NCI-H526 (cell line): ENCODE results near the gene FARP1.

ENCODE experiments used
- DNase-seq, 2 experiments: peaks; one replicate each; lab custom pipeline; 2025; lab: John Stamatoyannopoulos, UW

FARP1 gene, protein sequence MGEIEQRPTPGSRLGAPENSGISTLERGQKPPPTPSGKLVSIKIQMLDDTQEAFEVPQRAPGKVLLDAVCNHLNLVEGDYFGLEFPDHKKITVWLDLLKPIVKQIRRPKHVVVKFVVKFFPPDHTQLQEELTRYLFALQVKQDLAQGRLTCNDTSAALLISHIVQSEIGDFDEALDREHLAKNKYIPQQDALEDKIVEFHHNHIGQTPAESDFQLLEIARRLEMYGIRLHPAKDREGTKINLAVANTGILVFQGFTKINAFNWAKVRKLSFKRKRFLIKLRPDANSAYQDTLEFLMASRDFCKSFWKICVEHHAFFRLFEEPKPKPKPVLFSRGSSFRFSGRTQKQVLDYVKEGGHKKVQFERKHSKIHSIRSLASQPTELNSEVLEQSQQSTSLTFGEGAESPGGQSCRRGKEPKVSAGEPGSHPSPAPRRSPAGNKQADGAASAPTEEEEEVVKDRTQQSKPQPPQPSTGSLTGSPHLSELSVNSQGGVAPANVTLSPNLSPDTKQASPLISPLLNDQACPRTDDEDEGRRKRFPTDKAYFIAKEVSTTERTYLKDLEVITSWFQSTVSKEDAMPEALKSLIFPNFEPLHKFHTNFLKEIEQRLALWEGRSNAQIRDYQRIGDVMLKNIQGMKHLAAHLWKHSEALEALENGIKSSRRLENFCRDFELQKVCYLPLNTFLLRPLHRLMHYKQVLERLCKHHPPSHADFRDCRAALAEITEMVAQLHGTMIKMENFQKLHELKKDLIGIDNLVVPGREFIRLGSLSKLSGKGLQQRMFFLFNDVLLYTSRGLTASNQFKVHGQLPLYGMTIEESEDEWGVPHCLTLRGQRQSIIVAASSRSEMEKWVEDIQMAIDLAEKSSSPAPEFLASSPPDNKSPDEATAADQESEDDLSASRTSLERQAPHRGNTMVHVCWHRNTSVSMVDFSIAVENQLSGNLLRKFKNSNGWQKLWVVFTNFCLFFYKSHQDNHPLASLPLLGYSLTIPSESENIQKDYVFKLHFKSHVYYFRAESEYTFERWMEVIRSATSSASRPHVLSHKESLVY

DNA sequence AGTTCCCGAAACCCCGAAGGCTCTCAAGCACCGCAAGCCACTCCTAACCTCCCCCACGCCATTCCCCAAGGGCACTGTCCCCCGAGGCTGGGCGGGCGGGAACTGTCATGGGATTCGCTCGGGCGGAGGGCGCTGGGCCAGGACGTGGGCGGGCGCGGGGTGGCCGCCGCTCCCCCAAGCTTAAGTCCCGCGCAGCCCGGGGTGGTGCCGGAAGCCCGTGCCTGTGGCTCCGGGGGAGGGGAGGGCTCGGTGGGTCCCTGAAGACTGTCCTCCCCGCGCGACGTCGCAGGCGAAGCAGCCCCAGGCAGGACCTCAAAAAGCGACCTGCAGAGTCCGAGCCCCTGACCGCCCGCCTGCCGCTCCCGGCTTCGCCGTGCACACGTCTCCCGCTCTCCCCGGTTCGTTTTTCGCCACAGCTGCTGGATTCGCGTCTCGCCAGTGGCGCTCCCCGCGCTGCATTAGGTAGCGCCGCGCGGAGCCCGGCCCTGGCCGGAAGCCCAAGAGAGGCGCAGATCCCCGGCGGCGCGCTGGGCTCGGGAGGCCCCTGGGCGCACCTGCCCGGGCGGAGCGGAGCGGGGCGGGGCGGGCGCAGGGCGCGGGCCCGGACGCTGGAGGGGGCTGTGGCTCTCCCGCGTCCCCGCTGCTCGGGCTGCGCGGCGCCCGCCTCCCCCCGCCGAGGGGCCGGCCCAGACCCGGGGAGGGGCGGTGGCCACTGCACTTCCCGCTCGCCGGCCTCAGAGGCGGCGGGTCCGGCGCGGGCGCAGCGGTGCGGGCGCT lies at the start of gene FARP1:
FARP1 (plus strand) TSS at position 715 of the 777 bp plus-strand sequence. CDS start 70,149 bp downstream, outside the sequence.
- peak; percentile 69 to 98 for DNase-seq

DNA sequence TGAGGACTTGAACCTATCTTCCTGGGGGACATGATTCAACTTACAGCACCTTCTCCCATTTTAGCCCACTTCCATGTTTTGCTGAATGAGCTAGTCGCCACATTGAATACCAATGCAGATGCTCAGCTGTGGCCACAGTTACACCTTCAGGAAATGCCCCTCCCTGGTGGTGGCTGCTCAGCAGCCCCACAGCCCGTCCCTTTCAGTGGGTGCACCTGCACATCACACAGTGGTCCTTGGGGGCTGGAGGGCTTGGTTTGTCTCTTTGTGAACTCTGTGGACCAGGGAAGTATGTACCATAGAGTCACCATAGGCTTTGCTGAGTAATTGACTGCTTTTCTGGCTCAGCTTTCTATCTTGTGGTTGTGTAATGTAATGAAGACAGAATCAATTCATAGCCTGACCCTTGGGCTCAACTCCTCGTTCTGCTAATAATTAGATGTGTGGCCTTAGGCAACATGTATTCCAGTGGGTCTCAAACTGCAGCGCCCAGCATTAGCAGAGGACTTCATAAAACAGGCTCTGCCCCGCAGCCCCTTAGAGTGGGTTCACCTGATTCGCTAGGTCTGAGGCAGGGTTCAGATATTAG lies 48.1 kb upstream of the FARP1 start:
- no peak for DNase-seq

DNA sequence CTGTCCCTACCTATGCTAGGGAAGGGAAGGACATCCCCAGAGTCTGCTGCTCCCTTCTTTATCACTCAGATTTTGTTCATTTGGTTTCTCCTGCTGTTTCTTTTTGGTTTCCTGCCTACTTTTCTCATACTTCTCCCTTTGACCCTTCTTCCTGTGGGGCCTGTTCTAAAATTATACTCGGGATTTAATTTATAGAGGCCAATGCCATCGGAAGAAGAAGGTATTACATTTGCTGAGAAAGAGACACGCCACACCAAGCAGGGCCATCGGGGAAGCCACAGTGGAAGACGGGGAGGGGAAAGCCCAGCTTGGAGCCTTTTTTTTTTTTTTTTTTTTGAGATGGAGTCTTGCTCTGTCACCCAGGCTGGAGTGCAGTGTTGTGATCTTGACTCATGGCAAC lies 46.8 kb upstream of the FARP1 start:
- DNase-seq = no peak

DNA sequence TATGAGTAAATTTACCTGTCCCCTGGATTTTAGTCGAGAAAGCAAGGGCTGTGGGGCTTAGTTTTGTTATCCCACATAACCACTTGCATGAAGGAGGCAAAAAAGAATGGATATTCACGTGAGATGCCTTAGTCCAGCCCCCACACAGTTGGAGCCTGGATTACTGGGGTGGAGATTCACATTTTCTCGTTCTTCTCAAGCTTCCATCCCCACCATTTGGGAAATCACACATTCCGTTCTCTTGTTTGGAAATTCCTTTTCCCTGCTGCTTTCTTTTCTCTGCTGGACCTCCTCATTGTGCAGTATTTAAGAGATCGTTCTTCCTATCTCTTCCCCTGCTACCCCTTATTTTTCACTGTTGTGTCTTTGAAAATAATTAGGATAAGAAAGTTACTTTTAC lies 45.1 kb upstream of the FARP1 start:
- DNase-seq = no peak

DNA sequence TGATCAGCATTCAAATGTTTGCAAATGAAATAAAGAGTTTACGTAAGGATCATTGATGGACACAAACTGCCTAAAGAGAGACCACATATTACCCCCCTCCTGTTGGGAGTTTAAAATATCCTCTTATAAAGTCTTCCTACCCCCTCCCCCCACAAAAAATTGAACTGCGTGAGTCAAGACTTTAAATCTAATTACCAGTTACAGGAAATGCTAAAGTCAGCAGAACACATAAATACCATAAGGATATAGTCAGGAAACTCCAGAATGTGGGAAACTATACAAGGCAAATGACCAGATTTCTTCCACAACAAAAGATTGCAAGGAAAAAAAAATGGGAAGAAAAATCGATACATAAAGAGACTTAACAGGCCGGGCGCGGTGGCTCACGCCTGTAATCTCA lies 44.4 kb upstream of the FARP1 start:
- DNase-seq = no peak

DNA sequence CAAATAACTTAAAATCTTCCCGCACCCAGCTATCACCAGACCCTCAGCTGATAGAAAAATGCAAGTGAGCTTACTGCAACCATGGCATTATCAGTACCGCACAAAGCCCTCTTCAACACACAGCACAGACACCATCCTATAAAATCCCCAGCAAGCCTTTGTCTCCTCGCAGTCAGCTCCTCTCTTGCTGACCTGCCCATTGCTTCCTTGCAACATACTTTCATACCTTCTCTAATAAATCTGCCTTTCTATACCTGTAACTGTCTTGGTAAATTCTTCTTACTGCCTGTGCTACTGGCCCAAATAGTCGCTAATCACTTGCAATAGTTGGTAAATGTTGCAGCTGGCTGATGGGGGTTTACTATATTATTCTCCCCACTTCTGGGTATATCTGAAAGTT lies 43.3 kb upstream of the FARP1 start:
- no peak for DNase-seq

DNA sequence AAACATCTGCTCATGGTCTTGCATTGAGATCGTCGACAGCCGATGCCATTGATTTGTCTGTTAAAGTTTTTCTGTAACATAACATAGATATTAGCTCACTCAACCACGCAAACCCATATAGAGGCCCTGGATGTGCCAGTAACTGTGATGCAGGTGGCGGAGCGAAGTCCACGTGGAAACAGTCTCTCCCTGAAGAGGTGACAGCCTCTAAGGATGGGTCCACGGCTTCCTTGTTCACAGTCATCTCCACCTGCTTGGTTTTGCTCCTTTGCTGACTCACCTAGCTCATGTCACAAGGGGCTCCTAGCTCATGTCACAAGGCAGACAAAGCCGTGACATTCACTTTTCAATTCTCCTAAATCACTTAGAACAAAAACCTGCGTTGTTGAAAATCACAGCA lies 42.4 kb upstream of the FARP1 start:
- DNase-seq = no peak

DNA sequence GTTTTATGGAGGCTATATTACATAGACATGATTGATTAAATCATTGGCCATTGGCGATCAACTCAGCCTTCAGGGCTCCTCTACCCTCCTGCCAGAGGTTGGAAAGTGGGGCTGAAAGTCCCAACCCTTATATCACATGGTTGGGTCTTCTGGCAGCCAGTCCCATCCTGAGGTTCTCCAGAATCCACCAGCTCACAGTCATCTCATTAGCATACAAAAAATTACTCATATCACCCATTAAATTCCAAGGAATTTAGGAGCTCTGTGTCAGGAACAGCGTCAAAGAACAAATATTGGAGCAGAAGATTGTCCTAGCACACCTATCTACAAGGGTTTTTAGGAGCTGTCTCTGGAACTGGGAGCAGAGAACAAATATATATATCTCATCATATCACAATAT lies 39.4 kb upstream of the FARP1 start:
- no peak for DNase-seq

DNA sequence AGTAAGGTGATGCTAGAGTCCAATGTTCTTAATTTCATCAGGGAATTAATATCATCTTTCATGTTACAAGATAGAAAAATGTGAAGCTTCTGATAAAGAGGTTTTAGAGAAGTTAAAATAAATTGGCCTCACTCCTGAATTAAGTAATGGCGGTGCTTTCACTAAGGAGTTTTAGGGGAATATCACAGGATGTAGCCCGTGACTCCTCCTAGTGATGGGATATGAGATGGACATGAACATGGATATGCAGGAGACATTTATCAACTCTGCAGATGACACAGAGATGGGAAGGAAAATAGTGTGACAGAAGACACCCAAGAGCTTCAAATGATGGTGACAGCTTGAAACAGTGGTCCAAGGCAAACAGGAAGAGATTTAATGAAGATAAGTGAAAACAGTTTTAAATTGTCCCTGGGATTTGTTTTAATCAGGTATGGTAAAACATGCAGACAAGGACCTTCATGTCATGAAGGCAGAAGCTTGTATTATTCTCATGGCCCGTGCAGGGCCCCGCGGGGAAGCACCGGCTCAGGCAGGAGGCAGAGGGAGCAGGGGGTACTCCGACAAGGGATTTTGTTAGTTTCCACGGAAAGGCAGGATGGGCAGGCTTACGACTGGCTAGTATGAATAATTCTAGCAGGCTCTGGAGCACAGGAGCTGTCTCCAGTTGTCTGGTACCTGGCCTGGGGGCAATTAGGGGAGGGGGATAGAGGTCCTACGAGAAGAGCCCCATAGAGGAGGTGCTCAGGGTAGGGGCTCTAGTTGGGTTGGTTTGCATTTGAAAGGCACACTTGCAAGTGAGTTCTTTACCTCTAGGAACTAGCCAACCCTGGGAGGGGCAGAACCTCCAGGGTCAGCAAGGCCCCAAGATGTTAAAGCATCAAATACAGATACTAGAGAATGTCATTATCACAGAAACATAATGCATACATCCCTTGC lies 38.7 kb upstream of the FARP1 start:
- peak in 1 of 2 experiments; percentile 26 for DNase-seq

DNA sequence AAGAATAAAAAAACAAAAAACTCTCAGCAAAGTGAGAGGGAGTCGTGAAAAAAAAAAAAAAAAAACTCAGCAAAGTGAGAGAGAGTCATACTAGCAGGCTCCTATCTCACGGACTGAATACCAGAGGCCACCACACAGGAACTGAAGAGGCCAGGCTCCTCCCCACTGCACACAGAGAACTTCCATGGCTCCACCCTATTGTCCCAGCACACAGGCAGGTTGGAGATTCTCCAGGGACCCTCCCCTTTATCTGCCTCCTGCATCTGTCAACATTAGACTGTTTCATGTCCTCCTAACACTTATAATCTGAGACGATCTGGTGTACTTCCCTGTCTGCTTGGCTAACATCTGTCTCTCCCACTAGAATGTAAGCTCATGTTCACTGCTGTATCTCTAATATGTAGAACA lies 37.0 kb upstream of the FARP1 start:
- no peak for DNase-seq

DNA sequence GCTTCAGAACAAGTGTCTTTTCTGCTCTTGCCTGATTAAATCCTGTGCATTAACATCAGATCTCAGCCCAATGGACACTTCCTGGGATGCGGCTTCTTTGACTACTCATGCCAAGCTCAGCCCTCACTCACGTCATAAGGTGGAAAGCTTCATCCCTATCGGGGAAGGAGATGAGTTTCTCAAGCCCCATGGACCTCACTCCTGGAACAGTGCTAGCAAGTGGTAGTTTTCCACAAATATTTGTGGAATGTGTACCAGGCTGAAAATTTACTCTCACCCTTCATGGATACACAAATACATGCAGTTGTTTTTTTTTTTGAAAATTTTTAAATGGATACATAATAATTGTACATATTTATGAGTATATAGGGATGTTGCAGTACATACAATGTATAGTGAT lies 34.6 kb upstream of the FARP1 start:
- no peak for DNase-seq

DNA sequence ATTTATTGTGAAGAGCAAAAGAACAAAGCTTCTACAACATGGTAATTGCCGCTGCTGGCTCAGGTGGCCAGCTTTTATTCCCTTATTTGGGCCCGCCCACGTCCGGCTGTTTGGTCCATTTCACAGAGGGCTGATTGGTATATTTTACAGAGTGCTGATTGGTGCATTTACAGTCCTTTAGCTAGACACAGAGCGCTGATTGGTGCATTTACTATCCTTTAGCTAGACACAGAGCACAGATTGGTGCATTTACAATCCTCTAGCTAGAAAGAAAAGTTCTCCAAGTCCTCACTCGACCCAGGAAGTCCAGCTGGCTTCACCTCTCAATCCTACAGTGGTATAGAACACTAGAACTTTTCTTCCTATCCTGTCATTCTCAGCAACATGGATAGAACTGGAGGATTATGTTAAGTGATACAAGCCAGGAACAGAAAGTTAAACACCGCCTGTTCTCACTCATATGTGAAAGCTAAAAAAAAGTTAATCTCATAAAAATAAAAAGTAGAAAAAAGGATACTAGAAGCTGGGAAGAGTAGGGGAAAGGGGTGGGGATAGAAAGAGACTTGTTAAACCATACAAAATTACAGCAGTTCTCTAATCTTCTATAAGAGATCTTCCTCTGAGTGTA lies 33.6 kb upstream of the FARP1 start:
- DNase-seq = no peak

DNA sequence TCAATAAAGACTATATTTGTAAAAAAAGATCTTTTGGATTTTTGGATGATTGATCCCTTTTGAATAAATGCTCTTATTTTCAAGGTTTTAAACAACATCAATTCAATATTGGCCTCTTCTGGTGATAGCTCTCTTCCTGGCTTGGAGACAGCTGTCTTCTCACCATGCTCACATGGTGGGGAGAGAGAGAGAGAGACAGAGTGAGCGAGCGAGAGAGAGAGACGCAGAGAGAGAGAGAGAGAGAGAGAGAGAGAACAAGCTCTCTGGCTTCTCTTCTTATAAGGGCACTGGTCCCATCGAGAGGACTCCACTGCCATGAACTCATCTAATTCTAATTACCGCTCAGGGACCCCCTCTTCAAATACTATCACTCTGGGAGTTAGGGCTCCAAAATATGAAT lies 32.1 kb upstream of the FARP1 start:
- DNase-seq = no peak

DNA sequence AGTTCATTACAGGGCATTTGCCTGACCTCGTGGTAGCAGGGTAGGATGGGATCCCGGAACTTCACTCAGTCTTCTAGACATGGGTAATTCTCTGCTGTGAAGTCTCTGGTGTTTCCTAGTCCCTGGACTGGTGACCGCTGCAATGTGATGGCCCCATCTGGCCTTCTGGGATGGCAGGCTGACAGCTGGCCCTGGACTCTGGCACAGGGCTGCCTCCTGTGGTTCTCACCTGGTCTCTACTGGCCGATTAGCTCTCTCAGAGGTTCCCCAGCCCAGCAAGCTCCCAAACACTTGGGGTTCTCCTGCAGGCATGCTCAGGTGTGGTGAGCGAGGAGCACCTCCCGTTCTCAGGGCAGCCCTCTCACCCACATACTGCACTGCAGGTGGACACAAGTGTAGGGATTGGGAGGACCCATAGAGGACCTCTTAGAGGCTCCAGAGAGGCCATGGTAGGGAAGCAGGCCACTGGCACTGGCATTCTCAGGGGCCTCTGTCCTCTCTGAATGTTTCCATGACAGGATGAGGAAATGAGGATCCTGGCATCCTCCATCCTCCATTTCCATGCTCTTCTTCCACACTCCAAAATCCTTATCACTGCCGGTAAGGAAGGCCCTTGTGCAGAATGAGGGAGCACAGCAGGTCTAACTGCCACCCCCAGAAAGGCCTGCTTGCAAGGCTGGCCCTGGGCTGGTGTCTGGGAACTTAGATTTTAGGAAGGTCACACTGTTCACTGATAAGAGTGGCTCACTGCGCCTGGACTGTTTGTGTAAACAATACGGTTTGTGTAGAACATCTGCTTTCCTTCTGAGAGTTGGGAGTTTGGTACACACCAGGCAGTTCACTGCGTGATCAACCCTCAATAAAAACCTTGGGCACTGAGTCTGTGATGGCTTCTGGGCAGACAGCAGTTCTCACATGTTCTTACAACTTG lies 31.5 kb upstream of the FARP1 start:
- DNase-seq = no peak

DNA sequence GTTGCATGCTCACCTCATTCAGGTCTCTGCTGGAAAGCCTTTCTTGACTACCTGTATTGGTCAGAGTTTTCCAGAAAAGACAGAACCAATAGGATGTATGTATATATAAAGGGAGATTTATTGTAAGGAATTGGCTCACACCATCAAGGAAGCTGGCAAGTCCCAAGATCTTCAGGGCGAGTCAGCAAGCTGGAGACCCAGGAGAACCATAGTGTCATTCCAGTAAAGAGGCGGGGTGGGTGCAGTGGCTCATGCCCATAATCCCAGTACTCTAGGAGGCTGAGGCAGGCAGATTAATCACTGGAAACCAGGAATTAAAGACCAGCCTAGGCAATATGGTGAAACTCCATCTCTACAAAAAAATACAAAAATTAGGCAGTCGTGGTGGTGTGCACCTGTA lies 30.4 kb upstream of the FARP1 start:
- DNase-seq = no peak

DNA sequence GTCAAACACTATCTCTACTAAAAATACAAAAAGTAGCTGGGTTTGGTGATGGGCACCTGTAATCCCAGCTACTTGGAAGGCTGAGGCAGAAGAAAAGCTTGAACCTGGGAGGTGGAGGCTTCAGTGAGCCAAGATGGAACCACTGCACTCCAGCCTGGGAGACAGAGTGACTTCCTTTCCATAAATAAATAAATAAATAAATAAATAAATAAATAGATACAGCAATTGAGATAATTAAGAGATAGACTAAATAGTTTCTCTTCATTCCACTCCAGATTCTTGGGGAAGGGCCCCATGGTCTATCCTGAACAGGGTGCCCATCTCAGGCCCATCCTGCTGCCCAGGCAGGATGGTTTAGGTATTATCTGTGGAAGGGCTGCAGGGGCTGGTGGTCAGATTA lies 24.0 kb upstream of the FARP1 start:
- DNase-seq = no peak

DNA sequence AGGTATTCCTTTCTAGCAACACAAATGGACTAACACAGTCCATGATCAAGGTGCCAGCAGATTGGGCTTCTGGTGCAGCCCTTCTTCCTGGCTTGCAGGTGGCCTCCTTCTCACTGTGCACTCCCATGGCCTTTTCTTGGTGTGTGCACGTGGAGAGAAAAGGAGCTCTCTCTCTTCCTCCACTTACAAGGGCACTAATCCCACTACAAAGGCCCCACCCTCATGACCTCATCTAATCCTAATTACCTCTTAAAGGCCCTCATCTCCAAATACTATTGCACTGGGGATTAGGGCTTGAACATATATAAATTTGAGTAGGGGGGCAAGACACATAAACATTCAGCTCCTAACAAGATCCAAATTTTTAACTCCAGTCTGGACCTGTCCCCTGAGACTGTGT lies 19.7 kb upstream of the FARP1 start:
- no peak for DNase-seq

DNA sequence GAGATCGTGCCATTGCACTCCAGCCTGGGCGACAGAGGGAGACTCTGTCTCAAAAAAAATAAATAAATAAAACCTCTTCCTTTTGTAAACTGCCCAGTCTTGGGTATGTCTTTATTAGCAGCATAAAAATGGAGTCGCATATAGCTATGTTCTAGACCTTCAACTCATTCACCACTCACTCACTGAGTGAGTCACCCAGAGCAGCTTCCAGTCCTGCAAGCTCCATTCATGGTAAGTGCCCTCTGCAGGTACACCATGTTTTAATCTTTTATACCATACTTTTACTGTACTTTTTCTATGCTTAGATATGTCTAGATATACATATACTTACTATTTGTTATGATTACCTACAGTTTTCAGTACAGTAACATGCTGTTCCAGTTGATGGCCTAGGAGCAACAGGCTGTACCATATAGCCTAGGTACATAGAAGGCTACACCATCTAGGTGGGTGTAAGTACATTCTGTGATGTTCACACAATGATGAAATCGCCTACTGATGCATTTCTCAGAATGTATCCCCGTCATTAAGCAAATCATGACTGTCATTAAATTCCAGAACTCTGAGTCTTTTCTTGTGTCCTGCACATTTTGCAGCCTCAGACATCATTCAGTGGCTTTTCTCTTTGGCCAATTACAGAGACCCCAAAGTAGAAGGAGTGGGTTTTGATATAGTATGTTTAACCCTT lies 13.7 kb upstream of the FARP1 start:
- no peak for DNase-seq
